ENCODE data around the gene AGBL4. TPM values are rescaled to one million over a fixed set of nuclear protein-coding genes. Genes with fewer than 3 reads are reported as not detected.
A peak's percentile ranks its signal among the peaks of the same experiment; 100 is the strongest.

AGBL4 gene
- total and polyA plus RNA-seq, 7 donors: 0.01 to 0.05 TPM; not detected in 5

DNA sequence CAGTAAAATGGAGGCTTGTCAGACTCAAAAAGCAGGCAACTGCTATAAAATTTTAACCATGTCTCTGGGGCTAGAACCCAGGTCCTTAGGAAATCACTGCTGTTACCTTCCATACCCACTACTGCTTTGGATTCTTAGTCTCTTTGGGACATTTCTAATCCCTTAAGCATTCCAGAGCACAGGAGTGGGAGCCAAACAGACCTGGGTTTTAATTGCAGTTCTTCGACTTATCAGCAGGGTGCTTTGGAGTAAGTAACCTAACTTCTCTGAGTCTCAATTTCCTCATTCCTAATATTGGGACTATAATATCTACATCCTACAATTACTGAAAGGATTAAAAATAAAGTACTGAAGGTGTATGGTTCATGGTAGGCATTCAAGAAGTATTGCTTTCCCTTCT lies 1086.0 kb downstream of the AGBL4 start:
- 65 to 74% (median 65%) methylated on average over 1 of the region's 1 CpG for WGBS, 3 donors
- Histone ChIP-seq H3K9me3 (no peaks in the 10 kb centered on the region), H3K4me1 (no peaks in the 10 kb centered on the region), H3K27me3 (ENCODE audit: insufficient read depth in 3 of 3, low read length in 2 of 3) (no peaks in the 10 kb centered on the region), H3K4me3 (no peak overlapping the region), H3K36me3 (ENCODE audit: insufficient read depth in 1 of 2, low read depth in 1 of 2) (no peaks in the 10 kb centered on the region), H3K27ac (no peak overlapping the region)
- ATAC-seq (no peak), DNase-seq (no peak)
- TF ChIP-seq, protein P1, sequence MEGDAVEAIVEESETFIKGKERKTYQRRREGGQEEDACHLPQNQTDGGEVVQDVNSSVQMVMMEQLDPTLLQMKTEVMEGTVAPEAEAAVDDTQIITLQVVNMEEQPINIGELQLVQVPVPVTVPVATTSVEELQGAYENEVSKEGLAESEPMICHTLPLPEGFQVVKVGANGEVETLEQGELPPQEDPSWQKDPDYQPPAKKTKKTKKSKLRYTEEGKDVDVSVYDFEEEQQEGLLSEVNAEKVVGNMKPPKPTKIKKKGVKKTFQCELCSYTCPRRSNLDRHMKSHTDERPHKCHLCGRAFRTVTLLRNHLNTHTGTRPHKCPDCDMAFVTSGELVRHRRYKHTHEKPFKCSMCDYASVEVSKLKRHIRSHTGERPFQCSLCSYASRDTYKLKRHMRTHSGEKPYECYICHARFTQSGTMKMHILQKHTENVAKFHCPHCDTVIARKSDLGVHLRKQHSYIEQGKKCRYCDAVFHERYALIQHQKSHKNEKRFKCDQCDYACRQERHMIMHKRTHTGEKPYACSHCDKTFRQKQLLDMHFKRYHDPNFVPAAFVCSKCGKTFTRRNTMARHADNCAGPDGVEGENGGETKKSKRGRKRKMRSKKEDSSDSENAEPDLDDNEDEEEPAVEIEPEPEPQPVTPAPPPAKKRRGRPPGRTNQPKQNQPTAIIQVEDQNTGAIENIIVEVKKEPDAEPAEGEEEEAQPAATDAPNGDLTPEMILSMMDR (IDR thresholded peaks at IDR 0.05): no peak
- intact Hi-C loops (cut with DNase I): no loop called here

DNA sequence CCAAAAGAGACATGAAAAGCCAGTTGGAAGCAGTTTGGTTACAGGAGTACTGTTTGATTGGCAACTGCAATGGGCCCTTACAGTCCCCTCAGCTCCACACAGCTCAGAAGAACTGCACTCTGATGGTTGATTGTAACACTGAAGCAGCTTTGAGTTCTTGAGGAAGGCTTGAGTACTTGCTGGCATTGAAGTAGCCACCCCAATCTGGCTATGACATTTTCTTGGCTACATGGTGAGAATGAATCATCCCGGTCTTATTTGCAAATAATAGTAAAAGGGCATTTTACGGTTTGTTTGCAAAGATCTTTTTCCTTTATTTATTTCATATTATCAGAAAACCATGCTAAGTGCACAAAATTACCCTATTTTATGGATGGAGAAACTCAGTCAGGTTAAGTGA lies 1087.3 kb downstream of the AGBL4 start:
- 67 to 87% (median 84%) methylated on average over 2 of the region's 2 CpGs for WGBS, 3 donors
- intact Hi-C loops (cut with DNase I): no loop called here
- H3K4me1 ChIP-seq: no peaks in the 10 kb centered on the region

DNA sequence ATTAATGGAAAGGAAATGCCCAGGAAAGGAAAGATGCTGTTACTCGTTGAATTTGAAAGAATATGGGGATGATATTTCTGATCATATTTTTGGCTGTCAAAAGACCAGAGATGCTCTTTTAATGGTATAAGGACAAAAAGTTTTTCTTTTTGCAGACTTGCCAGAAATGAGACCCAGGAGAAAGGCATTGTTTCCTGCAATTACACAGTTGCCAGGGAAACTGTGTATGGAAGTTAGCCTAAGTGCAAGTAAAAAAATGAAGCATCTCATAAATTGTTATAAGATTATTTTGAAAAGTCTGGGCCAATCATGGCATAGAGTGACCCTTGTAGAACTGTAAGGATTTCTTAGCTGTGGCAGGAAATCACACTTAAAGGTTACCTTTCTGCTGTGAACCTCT lies 1091.4 kb downstream of the AGBL4 start:
- TF ChIP-seq, protein P1 (IDR thresholded peaks at IDR 0.05): no peak
- Histone ChIP-seq H3K36me3 (ENCODE audit: insufficient read depth in 1 of 2, low read depth in 1 of 2) (no peaks in the 10 kb centered on the region), H3K9me3 (no peaks in the 10 kb centered on the region), H3K27ac (no peak overlapping the region), H3K4me3 (no peak overlapping the region), H3K4me1 (no peaks in the 10 kb centered on the region), H3K27me3 (ENCODE audit: insufficient read depth in 3 of 3, low read length in 2 of 3) (no peaks in the 10 kb centered on the region)
- intact Hi-C loops (cut with DNase I): no loop called here
- 30 to 43% (median 34%) methylated on average over 1 of the region's 1 CpG for WGBS, 3 donors
- ATAC-seq (no peak), DNase-seq (no peak)

More for the DNA sequence above, 1087.3 kb downstream of the AGBL4 start:
- no peak overlapping the region for H3K27ac ChIP-seq
- H3K9me3 ChIP-seq: no peaks in the 10 kb centered on the region
- TF ChIP-seq, protein P1 (IDR thresholded peaks at IDR 0.05): no peak
- ATAC-seq (no peak), DNase-seq (no peak)
- H3K4me3 ChIP-seq: no peak overlapping the region
- H3K27me3 ChIP-seq (ENCODE audit: insufficient read depth in 3 of 3, low read length in 2 of 3): no peaks in the 10 kb centered on the region
- H3K36me3 ChIP-seq (ENCODE audit: insufficient read depth in 1 of 2, low read depth in 1 of 2): no peaks in the 10 kb centered on the region

DNA sequence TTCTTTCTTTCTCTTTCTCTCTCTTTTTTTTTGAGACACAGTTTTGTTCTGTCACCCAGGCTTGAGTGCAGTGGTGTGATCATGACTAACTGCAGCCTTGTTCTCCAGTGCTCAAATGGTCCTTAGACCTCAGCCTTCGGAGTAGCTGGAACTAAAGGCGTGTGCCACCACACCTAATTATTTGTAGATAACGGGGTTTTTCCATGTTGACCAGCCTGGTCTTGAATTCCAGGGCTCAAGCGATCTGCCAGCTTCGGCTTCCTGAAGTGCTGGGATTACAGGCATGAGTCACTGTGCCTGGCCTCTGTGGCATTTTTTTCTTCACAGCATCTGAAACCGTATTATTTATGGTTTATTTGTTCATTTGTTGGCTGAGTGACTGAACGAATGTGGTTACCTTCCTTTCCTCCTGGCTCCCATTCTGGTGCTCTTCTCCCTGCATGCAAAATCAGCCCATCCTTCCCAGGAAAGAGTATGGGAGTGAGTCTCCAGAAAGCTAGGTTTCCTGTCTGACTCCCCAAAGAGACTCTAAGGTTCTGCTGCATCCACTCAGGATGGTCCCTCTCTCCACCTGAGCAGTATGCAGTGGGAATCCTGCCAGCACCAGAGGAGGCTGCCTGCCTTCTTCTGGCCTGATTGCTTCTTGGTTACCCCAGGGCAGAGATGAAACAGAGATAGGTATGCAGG lies 1092.1 kb downstream of the AGBL4 start:
- no peak for DNase-seq
- no peak overlapping the region for H3K4me3 ChIP-seq
- H3K27ac ChIP-seq: no peak overlapping the region
- peak in 2 of 4 donors; percentile 28 to 34 for ATAC-seq
- no peaks in the 10 kb centered on the region for H3K36me3 ChIP-seq (ENCODE audit: insufficient read depth in 1 of 2, low read depth in 1 of 2)
- TF ChIP-seq, protein P1 (IDR thresholded peaks at IDR 0.05): no peak
- no peaks in the 10 kb centered on the region for H3K9me3 ChIP-seq
- intact Hi-C loops (cut with DNase I): no loop called here
- H3K4me1 ChIP-seq: no peaks in the 10 kb centered on the region
- no peaks in the 10 kb centered on the region for H3K27me3 ChIP-seq (ENCODE audit: insufficient read depth in 3 of 3, low read length in 2 of 3)
- 26 to 48% (median 30%) methylated on average over 7 of the region's 7 CpGs for WGBS, 3 donors

DNA sequence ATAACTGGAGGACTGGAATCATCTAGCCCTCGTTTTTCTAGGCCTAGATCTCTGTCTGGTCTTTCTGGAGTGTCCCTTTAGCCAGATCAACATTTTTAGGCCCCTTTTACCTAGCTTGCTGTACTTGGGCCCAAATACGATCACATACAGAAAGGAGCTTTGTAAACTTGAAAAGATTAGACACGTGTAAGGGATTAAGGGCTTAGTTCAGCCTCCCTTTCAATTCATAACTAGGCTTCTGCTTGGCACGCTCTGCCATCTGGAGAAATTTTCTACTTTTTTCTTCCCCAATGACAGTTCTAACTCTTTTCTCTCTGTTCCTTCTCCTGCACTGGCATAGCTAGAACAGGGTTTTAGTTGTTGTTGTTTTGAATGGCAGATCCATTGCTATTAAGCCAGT lies 1093.7 kb downstream of the AGBL4 start:
- Histone ChIP-seq H3K9me3 (no peaks in the 10 kb centered on the region), H3K27ac (no peak overlapping the region), H3K27me3 (ENCODE audit: insufficient read depth in 3 of 3, low read length in 2 of 3) (no peaks in the 10 kb centered on the region), H3K4me3 (no peak overlapping the region), H3K4me1 (no peaks in the 10 kb centered on the region), H3K36me3 (ENCODE audit: insufficient read depth in 1 of 2, low read depth in 1 of 2) (no peaks in the 10 kb centered on the region)
- TF ChIP-seq, protein P1 (IDR thresholded peaks at IDR 0.05): no peak
- DNase-seq (no peak), ATAC-seq (no peak)
- intact Hi-C loops (cut with DNase I): no loop called here
- WGBS, 3 donors: 45 to 52% (median 46%) methylated on average over 4 of the region's 4 CpGs

All from psoas muscle (tissue), 8 donors.